Astrocyte (in vitro differentiated cells and primary cell): ENCODE measurements around the gene PADI6. TPM values are rescaled to one million over a fixed set of nuclear protein-coding genes. Genes with fewer than 3 reads are reported as not detected.

Experiments
- DNase-seq: peaks from one replicate; pipeline ENCODE4 v3.0.0-alpha.2; 2010; ENCODE audit warnings: low read depth
- FAIRE-seq: peaks from 2 replicates; lab custom pipeline; 2011; peaks lifted over from hg19 to GRCh38; lab: Jason Lieb, UNC
- H2AFZ ChIP-seq: 2 replicates; pipeline ENCODE4 v1.6.0; 2012; ENCODE audit warnings: low read depth, low read length, inconsistent platforms
- H3K27ac ChIP-seq: 2 replicates; pipeline ENCODE4 v1.5.1; 2011; ENCODE audit warnings: low read depth, low read length, inconsistent platforms
- H3K27me3 ChIP-seq: 2 replicates; pipeline ENCODE4 v1.6.0; 2011; ENCODE audit warnings: low read length, inconsistent platforms; ENCODE audit not compliant: insufficient read depth
- H3K36me3 ChIP-seq: 2 replicates; pipeline ENCODE4 v1.5.1; 2011; ENCODE audit warnings: low read length, inconsistent platforms; ENCODE audit not compliant: insufficient read depth
- H3K4me1 ChIP-seq: 2 replicates; pipeline ENCODE4 v1.5.1; 2011; ENCODE audit warnings: low read length, inconsistent platforms; ENCODE audit not compliant: insufficient read depth
- H3K4me2 ChIP-seq: 2 replicates; pipeline ENCODE4 v1.6.0; 2012; ENCODE audit warnings: low read length, inconsistent platforms
- H3K4me3 ChIP-seq: 2 replicates; pipeline ENCODE4 v1.5.1; 2011; ENCODE audit warnings: low read depth, mild to moderate bottlenecking, low read length, inconsistent platforms; ENCODE audit not compliant: insufficient read depth
- H3K79me2 ChIP-seq: 2 replicates; pipeline ENCODE4 v1.6.0; 2012; ENCODE audit warnings: mild to moderate bottlenecking, low read length, inconsistent platforms; ENCODE audit not compliant: insufficient read depth
- H3K9ac ChIP-seq: 2 replicates; pipeline ENCODE4 v1.6.0; 2012; ENCODE audit warnings: mild to moderate bottlenecking, low read length, inconsistent platforms
- H3K9me3 ChIP-seq: 2 replicates; pipeline ENCODE4 v1.5.1; 2012; ENCODE audit warnings: low read depth, mild to moderate bottlenecking, low read length, inconsistent platforms; ENCODE audit not compliant: insufficient read depth
- H4K20me1 ChIP-seq: 2 replicates; pipeline ENCODE4 v1.6.0; 2012; ENCODE audit warnings: low read length, inconsistent platforms; ENCODE audit not compliant: insufficient read depth
- H3K27ac Mint-ChIP-seq: one replicate; pipeline ENCODE4 v1.8.0; 2021; ENCODE audit warnings: mild to moderate bottlenecking, mixed read lengths; ENCODE audit not compliant: unreplicated experiment
- H3K27me3 Mint-ChIP-seq: one replicate; pipeline ENCODE4 v1.8.0; 2021; ENCODE audit warnings: low read depth, mixed read lengths; ENCODE audit not compliant: unreplicated experiment
- H3K36me3 Mint-ChIP-seq: one replicate; pipeline ENCODE4 v1.8.0; 2021; ENCODE audit warnings: low read depth, mixed read lengths; ENCODE audit not compliant: unreplicated experiment
- H3K4me1 Mint-ChIP-seq: one replicate; pipeline ENCODE4 v1.8.0; 2021; ENCODE audit warnings: low read depth, mixed read lengths; ENCODE audit not compliant: unreplicated experiment
- H3K4me3 Mint-ChIP-seq: one replicate; pipeline ENCODE4 v1.8.0; 2021; ENCODE audit warnings: mild to moderate bottlenecking, moderate library complexity, mixed read lengths; ENCODE audit not compliant: unreplicated experiment
- H3K9me3 Mint-ChIP-seq: one replicate; pipeline ENCODE4 v1.8.0; 2021; ENCODE audit warnings: mild to moderate bottlenecking, mixed read lengths; ENCODE audit not compliant: unreplicated experiment
- CTCF ChIP-seq: IDR thresholded peaks from 2 replicates; pipeline ENCODE4 v1.5.1; 2011; ENCODE audit warnings: low read depth, mild to moderate bottlenecking, inconsistent platforms, low read length, moderate library complexity; ENCODE audit not compliant: insufficient read depth
- EZH2 ChIP-seq: IDR thresholded peaks from 2 replicates; pipeline ENCODE4 v1.6.1; 2012; ENCODE audit warnings: mild to moderate bottlenecking, low read length, inconsistent platforms; ENCODE audit not compliant: insufficient read depth
- total RNA-seq: library from RNA; stranded (reverse); gene quantifications from 2 replicates; pipeline ENCODE4 v1.2.1, GENCODE V29; 2021

Gene PADI6
- total RNA-seq, 1 donor from 2014 or later = not detected

DNA sequence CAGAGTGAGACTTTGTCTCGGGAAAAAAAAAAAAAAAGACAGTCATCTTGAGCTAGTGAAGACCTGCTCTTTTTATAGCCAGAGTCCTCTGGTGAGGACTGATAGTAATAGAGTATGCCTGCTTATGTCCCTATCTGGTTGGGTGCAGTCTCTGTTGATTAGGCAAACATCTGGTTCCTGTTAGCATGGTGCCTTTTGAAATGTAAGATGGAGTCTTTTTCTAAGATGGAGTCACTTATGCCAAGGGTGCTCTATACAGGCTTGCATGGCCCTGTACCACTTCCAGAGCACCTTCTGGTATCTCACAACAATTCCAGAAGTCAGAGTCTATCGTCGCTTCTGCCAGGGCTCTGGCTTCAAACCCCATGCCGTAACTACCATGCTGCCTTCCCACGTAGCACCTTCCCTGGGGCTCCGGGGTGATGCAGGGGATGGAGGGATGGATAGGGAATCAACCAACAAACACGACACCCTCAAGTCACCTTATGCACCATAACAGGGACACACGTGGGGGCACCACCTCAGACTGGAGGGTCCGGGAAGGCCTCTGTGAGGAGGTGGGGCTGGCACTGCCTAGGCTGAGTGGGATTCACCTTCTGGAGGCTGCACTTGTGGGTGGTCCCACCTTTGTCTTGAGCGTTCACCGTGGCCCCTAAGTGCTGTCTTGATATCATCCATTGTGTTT is 11.6 kb upstream of the PADI6 start:
- H3K36me3 ChIP-seq = no peaks in the 10 kb centered on the region
- H3K4me2 ChIP-seq = no peak overlapping the region
- no peaks in the 10 kb centered on the region for H4K20me1 ChIP-seq
- H3K79me2 ChIP-seq = no peaks in the 10 kb centered on the region
- FAIRE-seq = no peak
- TF ChIP-seq CTCF (no peak), EZH2 (no peak)
- Mint-ChIP-seq H3K27ac (no peak overlapping the region), H3K27me3 (peaks cover 14% of the 10 kb centered on the region), H3K4me1 (no peaks in the 10 kb centered on the region), H3K4me3 (no peak overlapping the region), H3K9me3 (peaks cover 7% of the 10 kb centered on the region), H3K36me3 (no peaks in the 10 kb centered on the region)
- H3K9me3 ChIP-seq = no peaks in the 10 kb centered on the region
- no peak overlapping the region for H2AFZ ChIP-seq
- H3K9ac ChIP-seq = no peak overlapping the region
- H3K27me3 ChIP-seq = no peaks in the 10 kb centered on the region
- H3K4me3 ChIP-seq = no peak overlapping the region
- no peak for DNase-seq
- H3K4me1 ChIP-seq = no peaks in the 10 kb centered on the region
- no peak overlapping the region for H3K27ac ChIP-seq

- H3K4me2 ChIP-seq = no peak overlapping the region
- no peak overlapping the region for H3K27ac Mint-ChIP-seq
- H3K27ac ChIP-seq = no peak overlapping the region
- no peak overlapping the region for H3K4me3 ChIP-seq
- H3K9me3 ChIP-seq = no peaks in the 10 kb centered on the region
- H3K36me3 ChIP-seq = no peaks in the 10 kb centered on the region
- FAIRE-seq (no peak), DNase-seq (no peak)
- H3K27me3 Mint-ChIP-seq = peaks cover 21% of the 10 kb centered on the region
- no peaks in the 10 kb centered on the region for H4K20me1 ChIP-seq
- H3K9ac ChIP-seq = no peak overlapping the region
- H2AFZ ChIP-seq = no peak overlapping the region
- no peaks in the 10 kb centered on the region for H3K36me3 Mint-ChIP-seq
- no peaks in the 10 kb centered on the region for H3K79me2 ChIP-seq
- H3K4me3 Mint-ChIP-seq = no peak overlapping the region
- H3K4me1 Mint-ChIP-seq = no peaks in the 10 kb centered on the region
- H3K27me3 ChIP-seq = no peaks in the 10 kb centered on the region
- no peak for TF ChIP-seq EZH2
- no peak for TF ChIP-seq CTCF
- H3K4me1 ChIP-seq = no peaks in the 10 kb centered on the region
- H3K9me3 Mint-ChIP-seq = peaks cover 8% of the 10 kb centered on the region
These were observed 10.3 kb upstream of the PADI6 start for GRCh38 chr1:17361687-17362086.

DNA sequence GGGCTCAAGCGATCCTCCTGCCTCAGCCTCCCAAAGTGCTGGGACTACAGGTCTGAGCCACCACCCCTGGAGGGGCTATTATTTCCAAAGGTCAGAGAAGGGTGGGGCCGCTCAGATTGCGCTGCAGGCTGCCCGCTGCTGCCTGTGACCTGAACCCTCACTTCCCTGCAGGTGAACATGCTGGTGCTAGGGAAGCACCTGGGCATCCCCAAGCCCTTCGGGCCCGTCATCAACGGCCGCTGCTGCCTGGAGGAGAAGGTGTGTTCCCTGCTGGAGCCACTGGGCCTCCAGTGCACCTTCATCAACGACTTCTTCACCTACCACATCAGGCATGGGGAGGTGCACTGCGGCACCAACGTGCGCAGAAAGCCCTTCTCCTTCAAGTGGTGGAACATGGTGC is 8.6 kb upstream of the PADI6 start:
- H3K27ac ChIP-seq = no peak overlapping the region
- no peaks in the 10 kb centered on the region for H3K4me1 ChIP-seq
- no peak overlapping the region for H3K4me2 ChIP-seq
- no peak overlapping the region for H3K9ac ChIP-seq
- Mint-ChIP-seq H3K9me3 (peaks cover 11% of the 10 kb centered on the region), H3K27me3 (peaks cover 31% of the 10 kb centered on the region), H3K4me3 (no peak overlapping the region), H3K4me1 (no peaks in the 10 kb centered on the region), H3K27ac (no peak overlapping the region), H3K36me3 (no peaks in the 10 kb centered on the region)
- no peak overlapping the region for H3K4me3 ChIP-seq
- H3K9me3 ChIP-seq = no peaks in the 10 kb centered on the region
- DNase-seq (no peak), FAIRE-seq (no peak)
- H4K20me1 ChIP-seq = no peaks in the 10 kb centered on the region
- no peaks in the 10 kb centered on the region for H3K27me3 ChIP-seq
- H2AFZ ChIP-seq = no peak overlapping the region
- TF ChIP-seq CTCF (no peak), EZH2 (no peak)
- no peaks in the 10 kb centered on the region for H3K36me3 ChIP-seq
- no peaks in the 10 kb centered on the region for H3K79me2 ChIP-seq
